Uterus (tissue), 4 donors: ENCODE results near the gene CCDC8. TPM values are rescaled to one million over a fixed set of nuclear protein-coding genes. Genes with fewer than 3 reads are reported as not detected.

Experiments
- DNase-seq, 2 donors: peaks; one replicate each; pipeline ENCODE4 v3.0.0-alpha.2; 2019 to 2020
- H3K27ac ChIP-seq, 2 donors: fragments of 200-600 bp; sonication (generic); 1 replicate in 1 of 2; 2 replicates in 1 of 2; pipeline ENCODE4 v1.5.1; 2016 to 2018
- H3K27me3 ChIP-seq, 2 donors: fragments of 200-600 bp; sonication (generic); one replicate each; pipeline ENCODE4 v1.5.1; 2018 to 2019; ENCODE audit warnings: control low read depth in 1 of 2
- H3K36me3 ChIP-seq, 2 donors: fragments of 200-600 bp; sonication (generic); one replicate each; pipeline ENCODE4 v1.5.1; 2019; ENCODE audit warnings: control low read depth in 1 of 2
- H3K4me1 ChIP-seq, 2 donors: fragments of 200-600 bp; sonication (generic); one replicate each; pipeline ENCODE4 v1.5.1; 2018 to 2019; ENCODE audit warnings: control low read depth in 1 of 2
- H3K4me3 ChIP-seq, 2 donors: fragments of 200-600 bp; sonication (generic); 1 replicate in 1 of 2; 2 replicates in 1 of 2; pipeline ENCODE4 v1.5.1; 2018 to 2019; ENCODE audit warnings: mild to moderate bottlenecking in 1 of 2
- H3K9me3 ChIP-seq, 2 donors: fragments of 200-600 bp; sonication (generic); one replicate each; pipeline ENCODE4 v1.5.1; 2019; ENCODE audit warnings: control low read depth in 1 of 2
- CTCF ChIP-seq, 4 experiments: fragments of 200-600 bp in 2 of 4; fragments of 450-650 bp in 2 of 4; sonication (generic) in 2 of 4; IDR thresholded peaks; one replicate each; pipeline ENCODE4 v1.5.1; 2016 to 2019; ENCODE audit warnings: antibody characterized with exemption in 4 of 4, mild to moderate bottlenecking in 2 of 4, moderate library complexity in 1 of 4
- POLR2A ChIP-seq, 2 donors: fragments of 450-650 bp; IDR thresholded peaks; one replicate each; pipeline ENCODE4 v1.6.1; 2016; ENCODE audit warnings: antibody characterized with exemption in 2 of 2, mild to moderate bottlenecking in 1 of 2, moderate library complexity in 1 of 2
- intact Hi-C: fragments of 100-400 bp; cut with DNase I; formaldehyde crosslinking; loops from one replicate; pipeline ENCODE4 v1.15.1; 2023; ENCODE audit warnings: low total_unique reads
- total RNA-seq, 4 donors: library from RNA; depleted of rRNA in 3 of 4; stranded (reverse); fragments of >200 nt in 3 of 4; gene quantifications; one replicate each; pipeline versions ENCODE4 v1.1.0 to v1.2.4, GENCODE V29; 2014 to 2023
- donor health status: DM: yes; HTN: yes; CAD: no.

CCDC8 gene
- total RNA-seq = 10 to 100 TPM in 2 of 4 donors, 1 to 10 TPM in 2; 7.2 to 89.1 (median 26.2) TPM

- Histone ChIP-seq H3K4me1 (no peaks in the 10 kb centered on the region), H3K9me3 (no peaks in the 10 kb centered on the region), H3K27ac (peak within 1 kb of the TSS; percentile 60 to 72), H3K27me3 (no peaks in the 10 kb centered on the region), H3K36me3 (no peaks in the 10 kb centered on the region), H3K4me3 (peak within 1 kb of the TSS; percentile 47)
- TF ChIP-seq POLR2A (IDR thresholded peaks at IDR 0.05) (peak; percentile 84 to 96), CTCF (IDR thresholded peaks at IDR 0.05) (no peak)
- intact Hi-C loops = no loop called here
- DNase-seq = peak; percentile 95
These were observed at the start of gene CCDC8 for GRCh38 chr19:46413262-46414031. CCDC8 (minus strand) TSS chr19:46413564; CDS start chr19:46412810, 754 bp downstream.

- Histone ChIP-seq H3K9me3 (no peaks in the 10 kb centered on the region), H3K4me3 (no peak overlapping the region), H3K4me1 (no peaks in the 10 kb centered on the region), H3K36me3 (no peaks in the 10 kb centered on the region), H3K27ac (no peak overlapping the region), H3K27me3 (no peaks in the 10 kb centered on the region)
- DNase-seq = no peak
- intact Hi-C loops = no loop called here
- TF ChIP-seq CTCF (IDR thresholded peaks at IDR 0.05) (no peak), POLR2A (IDR thresholded peaks at IDR 0.05) (no peak)
These were observed 48.2 kb upstream of the CCDC8 start for GRCh38 chr19:46461537-46461936.

GRCh38 chr19:46460981-46461380 is 47.6 kb upstream of the CCDC8 start:
- H3K4me1 ChIP-seq = no peaks in the 10 kb centered on the region
- H3K36me3 ChIP-seq = no peaks in the 10 kb centered on the region
- no peak overlapping the region for H3K27ac ChIP-seq
- intact Hi-C loops = no loop called here
- H3K9me3 ChIP-seq = no peaks in the 10 kb centered on the region
- DNase-seq = no peak
- H3K27me3 ChIP-seq = no peaks in the 10 kb centered on the region
- TF ChIP-seq POLR2A (IDR thresholded peaks at IDR 0.05) (no peak), CTCF (IDR thresholded peaks at IDR 0.05) (no peak)
- no peak overlapping the region for H3K4me3 ChIP-seq

GRCh38 chr19:46460055-46460454 is 46.7 kb upstream of the CCDC8 start:
- Histone ChIP-seq H3K4me1 (no peaks in the 10 kb centered on the region), H3K9me3 (no peaks in the 10 kb centered on the region), H3K36me3 (no peaks in the 10 kb centered on the region), H3K27me3 (no peaks in the 10 kb centered on the region), H3K27ac (no peak overlapping the region), H3K4me3 (no peak overlapping the region)
- intact Hi-C loops = no loop called here
- TF ChIP-seq POLR2A (IDR thresholded peaks at IDR 0.05) (no peak), CTCF (IDR thresholded peaks at IDR 0.05) (no peak)
- no peak for DNase-seq

GRCh38 chr19:46456930-46457329 is 43.6 kb upstream of the CCDC8 start:
- intact Hi-C loops = no loop called here
- Histone ChIP-seq H3K4me3 (no peak overlapping the region), H3K36me3 (no peaks in the 10 kb centered on the region), H3K4me1 (no peaks in the 10 kb centered on the region), H3K27me3 (no peaks in the 10 kb centered on the region), H3K27ac (no peak overlapping the region), H3K9me3 (no peaks in the 10 kb centered on the region)
- no peak for DNase-seq
- TF ChIP-seq CTCF (IDR thresholded peaks at IDR 0.05) (no peak), POLR2A (IDR thresholded peaks at IDR 0.05) (no peak)
